Activated CD4-positive, alpha-beta memory T cell treated with anti-CD3 and anti-CD28 coated beads, Interleukin-2, amount 10 ng/mL, durations not matched to agents 7 days and 5 days (primary cell): ENCODE measurements around the gene PDE9A. TPM values are rescaled to one million over a fixed set of nuclear protein-coding genes. Genes with fewer than 3 reads are reported as not detected.
A peak's percentile ranks its signal among the peaks of the same experiment; 100 is the strongest.
"Not testable (repeated sequence)": the region's sequence is repeated elsewhere in the genome, so short reads cannot be mapped to it uniquely, and the experiment has no call there.

Source experiments
- CTCF ChIA-PET: fragments of 350-600 bp; sonication (Branson Sonifier 250); formaldehyde crosslinking; loops from one replicate; lab custom pipeline; 2021; ENCODE audit warnings: antibody characterized with exemption, inconsistent platforms; lab: Charles Lee
- POLR2A ChIA-PET: fragments of 350-600 bp; sonication (Branson Sonifier 250); formaldehyde crosslinking; loops from one replicate; lab custom pipeline; 2021; ENCODE audit warnings: antibody characterized with exemption; lab: Charles Lee
- DNase-seq: peaks from one replicate; pipeline ENCODE4 v3.0.0-alpha.2; 2020
- H3K27ac Mint-ChIP-seq: one replicate; pipeline ENCODE4 v1.8.0; 2021; ENCODE audit warnings: mild to moderate bottlenecking, mixed read lengths
- H3K27me3 Mint-ChIP-seq: one replicate; pipeline ENCODE4 v1.8.0; 2021; ENCODE audit warnings: mixed read lengths
- H3K36me3 Mint-ChIP-seq: one replicate; pipeline ENCODE4 v1.8.0; 2021; ENCODE audit warnings: low read depth, mixed read lengths
- H3K4me1 Mint-ChIP-seq: one replicate; pipeline ENCODE4 v1.8.0; 2021; ENCODE audit warnings: mixed read lengths
- H3K4me3 Mint-ChIP-seq: one replicate; pipeline ENCODE4 v1.8.0; 2021; ENCODE audit warnings: mild to moderate bottlenecking, mixed read lengths
- H3K9me3 Mint-ChIP-seq: one replicate; pipeline ENCODE4 v1.8.0; 2021; ENCODE audit warnings: mixed read lengths
- total RNA-seq, 2 experiments: library from RNA; stranded (reverse); gene quantifications; one replicate each; pipeline ENCODE4 v1.2.3, GENCODE V29; 2021

The PDE9A gene
- total RNA-seq, 2 experiments from 2014 or later: 13.9 to 14.3 TPM

DNA sequence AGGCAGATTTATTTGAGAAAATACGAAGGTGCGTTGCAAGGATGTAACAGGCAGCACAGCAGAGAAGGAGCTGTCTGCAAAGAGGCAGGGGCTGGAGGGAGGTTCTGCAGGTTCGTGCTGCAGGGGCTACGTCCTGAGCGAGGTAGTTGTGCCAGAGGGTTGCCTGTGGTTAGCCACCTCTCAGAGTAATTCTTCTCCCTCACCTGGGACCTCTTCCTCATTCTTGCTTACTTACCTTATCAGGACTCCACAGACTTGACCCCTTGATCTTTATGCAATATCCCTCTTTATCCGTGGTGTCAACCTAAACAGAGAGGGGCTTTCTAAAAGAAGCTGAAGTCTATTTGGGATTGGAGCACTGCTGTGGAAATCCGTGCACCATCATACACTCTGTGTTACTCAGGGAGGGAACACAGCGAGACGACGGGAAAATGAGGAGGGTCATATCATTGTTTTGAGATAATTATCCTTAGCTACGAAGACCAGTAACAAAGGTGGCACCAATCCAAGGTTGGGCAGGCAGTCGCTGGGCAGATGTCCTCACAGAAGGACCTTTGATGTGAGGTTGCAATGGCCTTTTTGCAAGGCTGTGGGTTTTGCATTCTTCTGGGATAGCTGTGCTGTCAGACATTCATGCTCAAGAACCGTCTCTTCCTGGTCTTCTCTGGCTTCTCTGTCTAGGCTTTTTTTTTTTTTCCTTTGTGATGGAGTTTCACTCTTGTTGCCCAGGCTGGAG, 143.1 kb downstream of the PDE9A start:
- DNase-seq: no peak
- Mint-ChIP-seq H3K4me3 (no peak overlapping the region), H3K27me3 (peaks cover 13% of the 10 kb centered on the region), H3K36me3 (no peaks in the 10 kb centered on the region), H3K4me1 (peaks cover 15% of the 10 kb centered on the region), H3K27ac (no peak overlapping the region), H3K9me3 (no peaks in the 10 kb centered on the region)
- ChIA-PET POLR2A (interaction anchor here (1.0 kb wide), 1 partner anchor 112 kb away, joined by 3 read pairs; no protein-coding TSS in a partner anchor), CTCF (no interaction called here)

DNA sequence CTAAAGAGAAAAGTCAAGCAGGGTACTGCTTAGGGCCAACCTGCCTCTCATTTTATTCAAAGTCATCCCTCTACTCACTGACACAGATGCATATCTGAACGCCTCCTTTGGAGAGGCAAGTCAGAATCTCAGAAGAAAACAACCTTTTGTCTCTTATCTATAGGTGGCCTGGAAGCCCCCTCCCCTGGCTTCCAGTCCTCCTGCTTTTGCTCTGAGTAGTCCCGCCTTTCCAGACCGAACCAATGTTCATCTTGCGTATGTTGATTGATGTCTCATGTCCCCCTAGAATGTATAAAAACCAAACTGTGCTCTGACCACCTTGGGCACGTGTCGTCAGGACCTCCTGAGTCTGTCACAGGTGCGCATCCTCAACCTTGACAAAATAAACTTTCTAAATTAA, 144.1 kb downstream of the PDE9A start:
- DNase-seq: no peak
- ChIA-PET CTCF (no interaction called here), POLR2A (no interaction called here)
- Mint-ChIP-seq H3K36me3 (no peaks in the 10 kb centered on the region), H3K9me3 (no peaks in the 10 kb centered on the region), H3K27ac (no peak overlapping the region), H3K4me3 (no peak overlapping the region), H3K4me1 (peaks cover 15% of the 10 kb centered on the region), H3K27me3 (peaks cover 13% of the 10 kb centered on the region)

DNA sequence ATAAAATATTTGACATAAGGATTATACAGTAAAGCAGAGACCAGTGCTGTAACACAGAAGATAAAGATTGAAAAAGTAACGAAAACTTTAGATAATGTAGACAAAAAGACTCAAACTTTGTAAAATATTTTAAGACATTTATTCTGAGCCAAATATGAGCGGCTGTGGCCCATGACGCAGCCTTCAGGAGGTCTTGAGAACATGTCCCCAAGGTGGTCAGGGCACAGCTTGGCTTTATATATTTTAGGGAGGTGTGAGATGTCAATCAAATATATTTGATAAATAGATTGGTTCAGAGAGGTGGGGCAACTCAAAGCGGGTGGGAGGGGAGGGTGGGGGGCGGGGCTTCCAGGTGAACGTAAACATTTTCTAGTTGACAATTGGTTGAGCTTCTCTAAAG, 144.7 kb downstream of the PDE9A start:
- CTCF ChIA-PET: no interaction called here
- no peak overlapping the region for H3K4me3 Mint-ChIP-seq
- H3K27ac Mint-ChIP-seq: no peak overlapping the region
- POLR2A ChIA-PET: no interaction called here
- H3K36me3 Mint-ChIP-seq: no peaks in the 10 kb centered on the region
- H3K4me1 Mint-ChIP-seq: peaks cover 15% of the 10 kb centered on the region
- peaks cover 13% of the 10 kb centered on the region for H3K27me3 Mint-ChIP-seq
- no peaks in the 10 kb centered on the region for H3K9me3 Mint-ChIP-seq
- DNase-seq: no peak

DNA sequence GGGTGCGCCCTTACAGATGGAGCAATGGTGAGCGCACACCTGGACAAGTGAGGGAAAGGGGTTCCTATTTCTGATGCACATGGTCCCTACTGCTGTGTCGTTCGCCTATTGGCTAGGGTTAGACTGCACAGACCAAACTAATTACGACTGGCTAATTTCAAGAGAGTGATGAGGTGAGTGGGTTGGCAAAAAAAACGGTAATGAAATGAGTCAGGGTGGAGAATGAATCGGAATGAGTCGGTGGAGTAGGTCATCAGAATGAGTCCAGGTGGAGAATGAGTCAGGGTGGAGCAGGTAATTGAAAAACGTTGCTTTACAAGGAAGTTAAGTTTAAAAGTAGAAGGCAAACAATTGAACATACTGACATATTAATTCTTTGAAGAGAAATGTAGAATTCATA, 146.1 kb downstream of the PDE9A start:
- peak; percentile 25 for DNase-seq
- Mint-ChIP-seq H3K9me3 (no peaks in the 10 kb centered on the region), H3K4me1 (peaks cover 15% of the 10 kb centered on the region), H3K36me3 (no peaks in the 10 kb centered on the region), H3K27me3 (peaks cover 11% of the 10 kb centered on the region), H3K27ac (peak overlapping the region; percentile 4), H3K4me3 (no peak overlapping the region)
- CTCF ChIA-PET: no interaction called here
- POLR2A ChIA-PET: no interaction called here

DNA sequence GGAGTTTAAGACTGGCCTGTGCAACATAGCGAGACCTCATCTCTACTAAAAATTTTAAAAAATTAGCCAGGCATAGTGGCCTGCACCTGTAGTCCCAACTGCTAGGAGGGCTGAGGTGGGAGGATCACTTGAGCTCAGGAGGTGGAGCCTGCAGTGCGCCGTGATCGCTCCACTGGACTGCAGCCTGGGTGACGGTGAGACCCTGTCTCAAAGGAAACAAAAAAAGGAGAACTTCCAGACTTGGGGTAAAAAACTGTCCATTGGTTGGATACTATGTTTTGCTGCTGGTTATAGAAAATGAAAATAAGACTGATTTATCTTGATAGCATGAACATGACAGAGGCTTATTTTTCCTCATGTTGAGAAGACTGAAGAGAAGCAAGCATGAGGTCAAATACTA, 146.5 kb downstream of the PDE9A start:
- ChIA-PET POLR2A (no interaction called here), CTCF (no interaction called here)
- Mint-ChIP-seq H3K9me3 (no peaks in the 10 kb centered on the region), H3K27me3 (peaks cover 15% of the 10 kb centered on the region), H3K36me3 (no peaks in the 10 kb centered on the region), H3K27ac (no peak overlapping the region), H3K4me3 (no peak overlapping the region), H3K4me1 (peaks cover 15% of the 10 kb centered on the region)
- no peak for DNase-seq

DNA sequence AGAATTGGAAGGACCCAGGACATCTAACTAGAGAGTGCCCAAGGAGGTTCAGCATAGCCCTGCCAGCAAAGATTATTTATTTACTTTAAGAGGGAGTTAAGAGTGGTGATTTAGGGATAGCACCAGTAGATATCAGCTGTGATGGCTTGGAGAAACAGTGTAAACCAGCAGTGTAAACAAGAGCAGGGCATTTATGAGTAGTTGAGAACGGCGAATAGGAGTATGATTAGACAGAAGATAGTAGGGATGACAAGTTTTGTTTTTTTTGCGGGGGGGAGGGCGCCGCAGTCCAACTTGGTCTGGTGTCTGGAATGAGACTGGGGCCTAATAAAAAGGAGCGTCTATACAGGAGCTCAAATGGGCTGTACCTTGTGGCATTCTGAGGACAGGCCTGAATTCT, 148.2 kb downstream of the PDE9A start:
- H3K9me3 Mint-ChIP-seq, H3K4me3 Mint-ChIP-seq, CTCF ChIA-PET, H3K36me3 Mint-ChIP-seq, H3K27ac Mint-ChIP-seq, DNase-seq, POLR2A ChIA-PET: not testable (repeated sequence)
- peaks cover 15% of the 10 kb centered on the region for H3K4me1 Mint-ChIP-seq
- H3K27me3 Mint-ChIP-seq: peaks cover 20% of the 10 kb centered on the region

DNA sequence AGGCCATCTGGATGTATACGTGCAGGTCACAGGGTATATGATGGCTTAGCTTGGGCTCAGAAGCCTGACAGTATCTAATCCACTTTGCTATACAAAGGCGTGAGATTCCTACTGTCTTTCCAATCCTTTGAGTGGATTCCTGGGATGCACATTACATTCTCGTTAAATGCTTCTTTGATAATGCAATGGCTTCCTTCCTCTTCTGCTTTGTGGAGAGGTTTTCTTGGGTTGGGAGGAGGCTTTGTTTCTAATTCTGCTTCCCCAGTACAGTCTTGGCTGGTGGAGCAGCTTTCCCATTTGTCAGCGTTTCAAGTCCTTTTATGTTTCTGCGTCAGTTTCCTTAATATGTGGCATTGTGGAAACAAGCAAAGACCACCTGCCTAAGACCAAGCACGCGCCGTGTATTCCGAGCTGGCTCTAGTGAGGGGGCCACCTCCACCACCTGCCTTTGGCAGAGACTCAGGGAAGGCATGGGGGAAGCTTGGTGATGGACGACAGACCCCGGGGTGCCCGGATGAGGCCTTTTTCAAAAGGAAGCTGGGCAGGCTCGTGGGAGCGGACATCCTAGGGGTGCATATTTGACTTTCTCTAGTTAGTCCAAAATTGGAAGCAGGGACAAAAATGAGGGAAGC, 153.2 kb downstream of the PDE9A start:
- no peak overlapping the region for H3K4me3 Mint-ChIP-seq
- peaks cover 26% of the 10 kb centered on the region for H3K27me3 Mint-ChIP-seq
- DNase-seq: no peak
- H3K4me1 Mint-ChIP-seq: no peaks in the 10 kb centered on the region
- no peak overlapping the region for H3K27ac Mint-ChIP-seq
- POLR2A ChIA-PET: no interaction called here
- CTCF ChIA-PET: interaction anchor here (1.0 kb wide), 1 partner anchor 11 kb away, joined by 3 read pairs; no protein-coding TSS in a partner anchor
- H3K36me3 Mint-ChIP-seq: no peaks in the 10 kb centered on the region
- H3K9me3 Mint-ChIP-seq: no peaks in the 10 kb centered on the region

DNA sequence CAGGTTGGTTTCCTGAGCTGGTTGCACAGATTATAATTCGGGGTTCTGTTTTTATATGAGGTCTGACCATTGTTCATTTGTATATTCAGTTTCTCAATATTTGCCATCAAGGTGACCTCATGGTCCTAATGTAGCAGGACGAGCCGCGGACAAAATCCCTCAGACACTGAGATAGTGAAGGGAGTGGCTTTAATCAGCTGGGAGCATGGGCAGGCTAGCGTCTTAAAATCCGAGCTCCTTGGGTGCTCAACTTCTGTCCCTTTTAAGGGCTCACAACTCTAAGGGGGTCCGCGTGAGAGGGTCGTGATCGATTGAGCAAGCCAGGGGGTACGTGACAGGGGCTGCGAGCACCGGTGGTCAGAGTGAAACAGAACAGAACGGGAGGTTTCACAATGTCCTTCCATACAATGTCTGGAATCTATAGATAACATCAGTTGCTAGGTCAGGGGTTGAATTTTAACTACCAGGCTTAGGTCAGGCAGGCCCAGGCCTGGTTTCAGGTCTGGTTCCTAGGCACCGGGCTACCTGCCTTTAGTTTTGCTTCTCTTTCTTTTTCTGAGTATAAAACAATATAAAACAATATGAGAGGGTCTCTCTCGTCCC, 154.0 kb downstream of the PDE9A start:
- H3K9me3 Mint-ChIP-seq, H3K27ac Mint-ChIP-seq, H3K36me3 Mint-ChIP-seq, H3K4me1 Mint-ChIP-seq, DNase-seq, POLR2A ChIA-PET, H3K4me3 Mint-ChIP-seq: not testable (repeated sequence)
- H3K27me3 Mint-ChIP-seq: peaks cover 30% of the 10 kb centered on the region
- CTCF ChIA-PET: interaction anchor here (1.0 kb wide), 1 partner anchor 11 kb away, joined by 3 read pairs; no protein-coding TSS in a partner anchor

DNA sequence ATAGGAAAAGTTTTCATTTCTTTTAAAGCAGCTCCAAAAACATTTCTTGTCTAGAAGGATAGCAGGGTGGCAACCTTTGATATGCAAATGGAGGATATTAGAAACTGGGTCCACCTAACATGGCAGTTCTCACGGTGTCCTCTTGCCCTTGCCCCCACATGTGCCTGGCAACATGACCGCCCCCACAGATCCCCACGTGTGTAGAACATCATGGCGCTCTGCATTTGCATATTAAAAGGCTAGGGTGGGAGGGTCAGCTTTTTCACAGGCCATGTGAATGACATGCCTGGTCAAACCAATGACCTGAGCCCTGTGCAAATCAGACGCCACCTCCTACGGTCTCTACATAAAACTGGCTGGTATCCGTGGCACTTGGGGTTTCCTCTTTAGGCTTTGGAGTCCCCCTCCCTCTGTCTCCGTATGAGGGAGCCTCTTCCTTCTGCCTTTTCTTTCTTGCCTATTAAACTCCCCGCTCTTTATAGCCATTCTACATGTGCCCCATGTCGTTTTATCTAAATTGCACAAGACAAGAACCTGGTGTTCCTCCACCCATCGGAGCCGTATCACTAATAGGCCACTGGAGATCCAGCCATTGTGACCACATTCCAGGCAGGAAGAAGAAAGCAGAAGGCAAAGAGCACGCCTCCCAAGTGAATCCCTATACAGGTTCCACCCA, 154.7 kb downstream of the PDE9A start:
- peaks cover 30% of the 10 kb centered on the region for H3K27me3 Mint-ChIP-seq
- CTCF ChIA-PET: no interaction called here

DNA sequence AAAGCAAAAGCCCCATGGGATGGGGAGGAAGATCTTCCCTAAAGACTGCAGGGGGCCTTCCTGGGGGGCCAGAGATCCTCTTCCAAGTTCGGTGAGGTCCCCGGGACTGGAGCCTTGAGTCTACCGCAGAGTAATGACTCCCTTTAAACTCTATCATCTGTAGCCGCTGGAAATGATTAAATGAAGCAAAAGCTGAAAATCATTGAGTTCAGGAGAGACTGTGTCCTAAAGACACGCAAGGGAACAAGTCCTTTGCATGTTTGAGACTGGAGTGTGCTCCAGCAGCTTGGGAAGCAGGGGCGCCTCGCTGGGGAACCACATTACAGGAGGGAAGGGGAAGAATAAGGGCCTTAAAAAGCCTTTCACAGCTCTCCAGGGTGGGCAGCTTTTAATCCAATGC, 155.8 kb downstream of the PDE9A start:
- ChIA-PET CTCF (no interaction called here), POLR2A (no interaction called here)
- peaks cover 30% of the 10 kb centered on the region for H3K27me3 Mint-ChIP-seq
- H3K4me1 Mint-ChIP-seq: no peaks in the 10 kb centered on the region
- no peak for DNase-seq
- no peak overlapping the region for H3K27ac Mint-ChIP-seq
- H3K36me3 Mint-ChIP-seq: no peaks in the 10 kb centered on the region
- H3K9me3 Mint-ChIP-seq: peaks cover 2% of the 10 kb centered on the region
- no peak overlapping the region for H3K4me3 Mint-ChIP-seq

More for the DNA sequence above, 154.7 kb downstream of the PDE9A start:
- Mint-ChIP-seq H3K9me3 (no peaks in the 10 kb centered on the region), H3K27ac (no peak overlapping the region), H3K36me3 (no peaks in the 10 kb centered on the region), H3K4me1 (no peaks in the 10 kb centered on the region), H3K4me3 (no peak overlapping the region)
- no peak for DNase-seq
- POLR2A ChIA-PET: no interaction called here

DNA sequence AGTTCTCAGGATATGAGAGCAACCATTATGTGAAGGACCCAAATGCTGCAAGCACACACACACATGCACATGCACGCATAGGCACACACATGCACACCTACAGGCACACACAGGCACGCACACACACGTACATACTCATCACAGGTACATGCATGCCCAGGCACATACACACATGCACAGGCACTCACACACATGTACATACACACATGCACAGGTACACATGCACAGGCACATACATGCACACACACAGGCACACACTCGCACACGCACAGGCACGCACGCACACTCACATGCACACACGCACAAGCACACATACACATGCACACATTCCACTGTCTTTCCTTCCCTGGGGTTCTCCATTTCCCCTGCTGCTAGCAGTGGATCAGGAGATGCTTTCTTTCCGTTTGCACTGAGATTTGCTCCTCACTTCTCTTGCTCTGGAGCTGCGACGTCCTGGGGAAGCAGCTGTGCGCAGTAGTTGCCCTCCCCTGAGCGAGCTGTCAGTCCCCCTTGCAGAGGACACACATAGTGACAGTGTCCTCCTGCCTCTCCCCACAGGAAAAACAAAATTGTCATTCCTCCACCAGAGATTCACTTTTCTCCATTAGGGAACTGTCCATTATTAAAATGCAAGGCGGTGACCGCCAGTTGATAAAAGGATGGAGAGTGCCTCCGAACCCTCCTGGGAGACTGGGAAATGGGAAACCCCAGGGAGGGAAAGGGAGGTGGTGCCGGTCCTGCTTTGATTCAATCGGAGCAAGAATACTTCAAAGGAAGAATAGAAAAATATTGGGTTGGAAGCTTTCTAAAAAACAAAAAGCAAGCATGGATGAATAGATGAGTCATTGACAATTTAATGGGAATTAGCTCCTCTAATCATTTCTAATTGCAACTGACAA, 156.4 kb downstream of the PDE9A start:
- CTCF ChIA-PET: no interaction called here
- Mint-ChIP-seq H3K9me3 (peaks cover 2% of the 10 kb centered on the region), H3K4me3 (no peak overlapping the region), H3K27me3 (peaks cover 28% of the 10 kb centered on the region), H3K36me3 (no peaks in the 10 kb centered on the region), H3K4me1 (no peaks in the 10 kb centered on the region), H3K27ac (no peak overlapping the region)
- POLR2A ChIA-PET: no interaction called here
- DNase-seq: no peak

DNA sequence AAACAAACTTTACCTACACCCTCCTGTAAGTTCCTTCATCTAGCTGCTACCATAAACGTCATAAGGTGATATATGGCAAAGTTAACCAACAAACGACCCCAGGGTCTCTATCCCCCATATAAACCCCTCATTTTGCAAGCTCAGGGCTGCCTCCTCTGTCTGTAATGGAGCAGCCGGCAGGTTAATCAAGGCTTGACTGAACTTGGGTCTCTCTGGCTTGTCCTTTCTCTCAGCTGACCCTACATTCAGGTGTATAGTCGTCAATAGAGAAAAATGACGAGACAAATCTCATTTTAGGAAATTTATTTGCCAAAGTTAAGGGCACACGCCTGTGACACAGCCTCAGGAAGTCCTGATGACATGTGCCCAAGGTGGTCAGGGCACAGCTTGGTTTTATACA, 158.5 kb downstream of the PDE9A start:
- no peak overlapping the region for H3K27ac Mint-ChIP-seq
- H3K4me1 Mint-ChIP-seq: no peaks in the 10 kb centered on the region
- H3K36me3 Mint-ChIP-seq: peaks cover 2% of the 10 kb centered on the region
- DNase-seq: no peak
- peaks cover 5% of the 10 kb centered on the region for H3K9me3 Mint-ChIP-seq
- ChIA-PET CTCF (no interaction called here), POLR2A (no interaction called here)
- no peak overlapping the region for H3K4me3 Mint-ChIP-seq
- H3K27me3 Mint-ChIP-seq: peaks cover 20% of the 10 kb centered on the region
